ENCODE data around the gene PLEKHB2. TPM values are rescaled to one million over a fixed set of nuclear protein-coding genes. Genes with fewer than 3 reads are reported as not detected.
"Not testable (repeated sequence)": the region's sequence is repeated elsewhere in the genome, so short reads cannot be mapped to it uniquely, and the experiment has no call there.

PLEKHB2 gene
- total RNA-seq, 1 donor from 2014 or later: 204 TPM

GRCh38 chr2:131145040-131145439, 39.9 kb downstream of the PLEKHB2 start:
- no peak for TF ChIP-seq CTCF (IDR thresholded peaks at IDR 0.05; ENCODE audit: insufficient read depth, low read length, severe bottlenecking)
- peaks cover 13% of the 10 kb centered on the region for H3K36me3 ChIP-seq (ENCODE audit: control insufficient read depth, insufficient read depth, low read length)
- DNase-seq (ENCODE audit: low read depth) (no peak), FAIRE-seq (no peak)
- no peaks in the 10 kb centered on the region for H3K27me3 ChIP-seq (ENCODE audit: control insufficient read depth, insufficient read depth, low read length)
- H3K4me3 ChIP-seq (ENCODE audit: low read depth, low read length): no peak overlapping the region

- no peak for TF ChIP-seq CTCF (IDR thresholded peaks at IDR 0.05; ENCODE audit: insufficient read depth, low read length, severe bottlenecking)
- Histone ChIP-seq H3K36me3 (ENCODE audit: control insufficient read depth, insufficient read depth, low read length) (peaks cover 9% of the 10 kb centered on the region), H3K4me3 (ENCODE audit: low read depth, low read length) (no peak overlapping the region), H3K27me3 (ENCODE audit: control insufficient read depth, insufficient read depth, low read length) (no peaks in the 10 kb centered on the region)
- DNase-seq (ENCODE audit: low read depth): no peak
- no peak for FAIRE-seq
Measured at GRCh38 chr2:131146231-131146630, 41.1 kb downstream of the PLEKHB2 start.

- no peak for TF ChIP-seq CTCF (IDR thresholded peaks at IDR 0.05; ENCODE audit: insufficient read depth, low read length, severe bottlenecking)
- no peaks in the 10 kb centered on the region for H3K27me3 ChIP-seq (ENCODE audit: control insufficient read depth, insufficient read depth, low read length)
- FAIRE-seq (no peak), DNase-seq (ENCODE audit: low read depth) (no peak)
- H3K4me3 ChIP-seq (ENCODE audit: low read depth, low read length): no peak overlapping the region
- H3K36me3 ChIP-seq (ENCODE audit: control insufficient read depth, insufficient read depth, low read length): peaks cover 9% of the 10 kb centered on the region
Measured at GRCh38 chr2:131146749-131147148, 41.6 kb downstream of the PLEKHB2 start.

- Histone ChIP-seq H3K4me3 (ENCODE audit: low read depth, low read length) (no peak overlapping the region), H3K27me3 (ENCODE audit: control insufficient read depth, insufficient read depth, low read length) (no peaks in the 10 kb centered on the region), H3K36me3 (ENCODE audit: control insufficient read depth, insufficient read depth, low read length) (peaks cover 9% of the 10 kb centered on the region)
- DNase-seq (ENCODE audit: low read depth) (no peak), FAIRE-seq (no peak)
- no peak for TF ChIP-seq CTCF (IDR thresholded peaks at IDR 0.05; ENCODE audit: insufficient read depth, low read length, severe bottlenecking)
Measured at GRCh38 chr2:131148426-131148825, 43.3 kb downstream of the PLEKHB2 start.

GRCh38 chr2:131150109-131150508, 45.0 kb downstream of the PLEKHB2 start:
- not testable (repeated sequence) for FAIRE-seq; H3K36me3 ChIP-seq (ENCODE audit: control insufficient read depth, insufficient read depth, low read length); H3K4me3 ChIP-seq (ENCODE audit: low read depth, low read length); DNase-seq (ENCODE audit: low read depth); H3K27me3 ChIP-seq (ENCODE audit: control insufficient read depth, insufficient read depth, low read length)

- Histone ChIP-seq H3K36me3 (ENCODE audit: control insufficient read depth, insufficient read depth, low read length) (peaks cover 3% of the 10 kb centered on the region), H3K27me3 (ENCODE audit: control insufficient read depth, insufficient read depth, low read length) (no peaks in the 10 kb centered on the region), H3K4me3 (ENCODE audit: low read depth, low read length) (no peak overlapping the region)
- TF ChIP-seq CTCF (IDR thresholded peaks at IDR 0.05; ENCODE audit: insufficient read depth, low read length, severe bottlenecking): no peak
- no peak for DNase-seq (ENCODE audit: low read depth)
- no peak for FAIRE-seq
Measured at GRCh38 chr2:131151398-131151797, 46.3 kb downstream of the PLEKHB2 start.

All from bronchial epithelial cell (primary cell).